ENCODE measurements around the gene GSK3B. TPM values are rescaled to one million over a fixed set of nuclear protein-coding genes. Genes with fewer than 3 reads are reported as not detected.
"Not testable (repeated sequence)": the region's sequence is repeated elsewhere in the genome, so short reads cannot be mapped to it uniquely, and the experiment has no call there.

The GSK3B gene
- total RNA-seq, 4 donors from 2014 or later: 34.6 to 65.2 (median 42.6) TPM

DNA sequence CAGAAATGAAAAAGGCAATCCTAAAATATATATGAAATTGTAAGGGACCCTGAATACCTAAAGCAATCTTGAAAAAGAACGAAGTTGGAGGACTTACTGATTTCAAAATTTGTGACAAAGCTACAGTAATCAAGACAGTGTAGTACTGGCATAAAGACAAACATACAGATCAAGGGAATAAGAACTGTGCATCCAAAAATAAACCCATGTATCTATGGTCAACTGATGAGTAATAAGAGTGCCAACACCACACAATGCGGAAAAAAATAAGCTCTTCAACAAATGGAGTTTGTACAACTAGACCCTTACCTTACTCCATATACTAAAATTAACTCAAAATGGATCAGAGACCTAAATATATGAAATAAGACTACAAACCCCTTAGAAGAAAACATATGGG is 29.6 kb downstream of the GSK3B start:
- no peak for DNase-seq
- Histone ChIP-seq H3K4me1 (peaks cover 0 to 12% (median 0%) of the 10 kb centered on the region in 4 donors), H3K9me3 (no peaks in the 10 kb centered on the region), H3K27ac (no peak overlapping the region), H3K36me3 (no peaks in the 10 kb centered on the region), H3K27me3 (no peaks in the 10 kb centered on the region), H3K4me3 (no peak overlapping the region)
- TF ChIP-seq CTCF (IDR thresholded peaks at IDR 0.05) (no peak), POLR2A (IDR thresholded peaks at IDR 0.05) (no peak)

DNA sequence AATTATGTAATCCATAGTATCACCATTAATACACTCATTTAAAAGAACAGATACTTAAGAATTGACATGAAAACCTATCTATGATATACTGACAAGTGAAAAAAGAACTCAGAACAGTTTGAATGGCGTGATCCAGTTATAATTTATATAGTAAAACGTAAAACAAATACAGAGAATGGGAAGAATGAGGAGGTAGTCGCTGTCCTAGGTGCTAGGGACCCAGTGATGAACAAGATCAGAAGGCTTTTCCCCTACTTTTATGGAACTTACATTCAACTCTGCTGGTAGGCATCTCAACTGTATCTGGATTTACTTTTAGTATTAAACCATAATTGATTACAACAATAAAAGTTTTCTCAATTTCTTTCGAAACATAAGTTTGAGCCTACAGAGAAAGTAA is 31.8 kb downstream of the GSK3B start:
- DNase-seq: no peak
- no peak overlapping the region for H3K27ac ChIP-seq
- peaks cover 0 to 5% (median 0%) of the 10 kb centered on the region in 4 donors for H3K4me1 ChIP-seq
- H3K9me3 ChIP-seq: no peaks in the 10 kb centered on the region
- TF ChIP-seq POLR2A (IDR thresholded peaks at IDR 0.05) (no peak), CTCF (IDR thresholded peaks at IDR 0.05) (no peak)
- H3K4me3 ChIP-seq: no peak overlapping the region
- no peaks in the 10 kb centered on the region for H3K27me3 ChIP-seq
- H3K36me3 ChIP-seq: no peaks in the 10 kb centered on the region

DNA sequence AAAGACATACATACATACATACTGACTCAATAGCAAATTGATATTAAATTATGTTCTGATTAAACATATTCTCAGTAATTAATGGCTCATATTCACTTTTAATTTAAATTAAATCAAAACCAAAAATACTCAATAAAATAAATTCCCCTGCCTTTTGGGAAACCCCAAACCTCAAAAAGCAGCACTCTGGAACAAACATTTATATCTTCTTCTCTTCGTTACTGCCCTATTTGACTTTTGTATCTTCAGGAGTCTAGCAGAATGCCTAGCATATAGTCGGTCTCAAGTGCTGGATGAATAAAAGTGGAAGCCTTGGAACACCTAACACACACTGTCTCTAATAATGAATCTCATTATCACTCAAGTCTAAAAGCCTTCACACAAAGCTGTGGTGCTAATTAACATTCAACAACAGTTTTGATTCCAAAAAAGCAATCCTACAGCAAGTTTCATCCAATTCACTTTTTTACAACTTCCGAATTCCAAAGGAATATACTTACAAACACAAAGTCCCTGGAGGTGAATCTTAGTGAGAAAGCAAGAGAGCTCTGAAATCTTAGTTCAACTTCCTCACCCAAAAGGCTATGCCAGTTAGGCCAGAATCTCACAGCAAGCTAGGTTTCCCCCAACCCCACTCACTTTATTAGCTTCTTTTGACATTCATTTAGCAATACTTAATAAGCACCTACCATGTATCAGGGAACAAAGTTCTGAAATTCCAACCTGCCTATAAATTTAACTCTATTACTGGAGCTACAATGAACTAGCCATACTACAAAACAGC is 35.0 kb downstream of the GSK3B start:
- H3K4me1 ChIP-seq: no peaks in the 10 kb centered on the region
- no peaks in the 10 kb centered on the region for H3K9me3 ChIP-seq
- H3K4me3 ChIP-seq: no peak overlapping the region
- H3K36me3 ChIP-seq: no peaks in the 10 kb centered on the region
- no peaks in the 10 kb centered on the region for H3K27me3 ChIP-seq
- DNase-seq: no peak
- no peak overlapping the region for H3K27ac ChIP-seq
- TF ChIP-seq CTCF (IDR thresholded peaks at IDR 0.05) (no peak), POLR2A (IDR thresholded peaks at IDR 0.05) (no peak)

GRCh38 chr3:120057626-120058025 is 36.6 kb downstream of the GSK3B start:
- no peaks in the 10 kb centered on the region for H3K36me3 ChIP-seq
- DNase-seq: no peak
- no peak overlapping the region for H3K27ac ChIP-seq
- no peak overlapping the region for H3K4me3 ChIP-seq
- no peaks in the 10 kb centered on the region for H3K9me3 ChIP-seq
- H3K4me1 ChIP-seq: peaks cover 0 to 3% (median 0%) of the 10 kb centered on the region in 4 donors
- TF ChIP-seq POLR2A (IDR thresholded peaks at IDR 0.05) (no peak), CTCF (IDR thresholded peaks at IDR 0.05) (no peak)
- H3K27me3 ChIP-seq: no peaks in the 10 kb centered on the region

GRCh38 chr3:120057029-120057428 is 37.2 kb downstream of the GSK3B start:
- Histone ChIP-seq H3K4me3 (no peak overlapping the region), H3K9me3 (no peaks in the 10 kb centered on the region), H3K4me1 (peaks cover 0 to 9% (median 0%) of the 10 kb centered on the region in 4 donors), H3K27ac (no peak overlapping the region), H3K27me3 (no peaks in the 10 kb centered on the region), H3K36me3 (no peaks in the 10 kb centered on the region)
- no peak for DNase-seq
- TF ChIP-seq POLR2A (IDR thresholded peaks at IDR 0.05) (no peak), CTCF (IDR thresholded peaks at IDR 0.05) (no peak)

GRCh38 chr3:120053647-120054046 is 40.6 kb downstream of the GSK3B start:
- H3K36me3 ChIP-seq, H3K9me3 ChIP-seq, H3K27me3 ChIP-seq, H3K27ac ChIP-seq, DNase-seq, H3K4me3 ChIP-seq: not testable (repeated sequence)
- H3K4me1 ChIP-seq: peaks cover 0 to 11% (median 0%) of the 10 kb centered on the region in 4 donors
